ENCODE results near the gene GALNTL6.

Gene GALNTL6

DNA sequence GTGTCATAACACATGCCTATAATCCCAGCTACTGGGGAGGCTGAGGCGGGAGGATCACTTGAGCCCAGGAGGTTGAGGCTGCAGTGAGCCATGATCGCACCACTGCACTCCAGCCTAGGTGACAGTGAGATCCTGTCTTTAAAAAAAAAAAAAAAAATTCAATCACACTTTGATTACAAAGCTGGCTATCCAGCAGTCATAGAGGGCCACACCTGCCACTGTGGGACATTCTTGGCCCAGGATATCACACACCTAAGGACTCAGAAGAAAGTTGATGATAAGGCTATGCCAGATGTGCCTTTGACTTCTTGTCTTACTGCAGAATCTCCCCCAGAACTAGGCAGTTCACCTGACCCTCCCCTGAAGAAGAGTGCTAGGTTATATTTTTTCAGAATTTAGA is 1232.9 kb downstream of the GALNTL6 start:
- no peak for DNase-seq

DNA sequence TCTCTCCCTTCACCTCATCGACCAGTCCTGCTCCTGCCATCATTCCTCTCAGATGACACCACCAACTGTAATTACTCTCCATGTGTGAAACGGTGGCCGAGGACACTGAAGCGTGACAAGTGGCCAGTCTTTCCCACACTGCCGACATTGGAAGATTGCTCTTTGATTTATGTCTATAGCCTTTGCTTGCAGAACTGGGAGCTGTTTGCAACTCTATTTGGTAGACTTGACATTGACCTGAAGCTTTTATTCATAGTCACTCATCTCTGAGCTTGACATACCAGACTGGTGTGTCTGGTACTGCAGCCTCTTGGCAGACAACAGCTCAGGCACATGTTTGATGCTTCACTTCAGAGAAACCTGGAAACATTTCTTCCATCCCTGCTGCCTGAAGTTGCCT is 1233.6 kb downstream of the GALNTL6 start:
- no peak for DNase-seq

DNA sequence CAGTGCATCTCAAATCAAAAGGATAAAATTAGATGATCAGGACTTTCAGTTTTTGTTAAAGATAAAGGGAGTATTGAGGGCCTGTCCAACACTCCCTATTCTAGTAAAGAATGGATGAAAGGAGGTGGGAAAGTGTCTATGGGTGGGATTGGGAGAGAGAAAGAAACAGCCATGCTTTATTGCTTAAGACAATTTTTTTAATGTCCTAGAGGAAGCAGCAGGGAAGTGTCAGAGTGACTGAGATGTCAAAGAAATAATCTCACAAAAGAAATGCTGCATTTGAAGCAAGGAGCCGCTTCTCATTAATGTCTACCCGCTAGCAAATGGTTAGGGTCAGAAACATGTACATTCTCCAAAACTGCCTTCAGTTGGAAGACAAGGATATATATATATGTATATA is 1238.0 kb downstream of the GALNTL6 start:
- DNase-seq: no peak

DNA sequence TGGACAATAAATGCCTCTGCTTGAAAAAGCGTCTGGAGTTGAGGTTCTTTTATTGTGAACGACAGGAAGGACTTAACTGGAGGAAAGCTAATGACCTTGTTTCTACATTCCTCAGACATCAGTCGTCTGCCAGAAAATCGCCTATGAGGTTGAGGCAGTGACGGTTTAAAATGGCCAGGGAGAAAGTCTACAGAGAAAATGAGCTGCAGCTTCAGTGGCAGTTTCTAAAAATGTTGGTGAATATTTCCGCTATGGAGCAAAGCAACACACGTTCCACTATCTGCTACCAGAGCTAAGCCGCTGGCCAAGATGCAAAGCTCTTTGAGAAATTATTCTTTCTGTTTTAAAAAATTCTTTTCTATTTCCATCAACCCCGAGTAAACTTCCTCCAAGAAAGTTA is 1238.5 kb downstream of the GALNTL6 start:
- DNase-seq: no peak

DNA sequence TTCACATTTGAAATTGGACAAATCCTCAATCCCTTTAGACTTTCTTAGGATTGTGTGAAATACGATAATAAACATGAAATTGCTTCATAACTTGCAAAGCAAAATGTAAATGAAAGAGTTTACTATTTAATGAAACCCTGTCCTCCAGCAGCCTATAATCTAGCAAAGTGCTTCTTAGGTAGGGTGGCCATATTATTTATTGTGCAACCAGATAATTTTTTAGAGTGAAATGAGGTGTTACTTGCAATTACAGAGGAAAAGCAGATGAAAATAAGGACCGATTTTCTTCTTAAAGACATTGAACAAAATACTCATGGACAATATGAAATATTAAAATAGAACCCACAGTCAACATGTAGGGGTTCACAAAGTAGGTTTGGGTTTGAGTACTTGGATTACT is 1239.2 kb downstream of the GALNTL6 start:
- no peak for DNase-seq

DNA sequence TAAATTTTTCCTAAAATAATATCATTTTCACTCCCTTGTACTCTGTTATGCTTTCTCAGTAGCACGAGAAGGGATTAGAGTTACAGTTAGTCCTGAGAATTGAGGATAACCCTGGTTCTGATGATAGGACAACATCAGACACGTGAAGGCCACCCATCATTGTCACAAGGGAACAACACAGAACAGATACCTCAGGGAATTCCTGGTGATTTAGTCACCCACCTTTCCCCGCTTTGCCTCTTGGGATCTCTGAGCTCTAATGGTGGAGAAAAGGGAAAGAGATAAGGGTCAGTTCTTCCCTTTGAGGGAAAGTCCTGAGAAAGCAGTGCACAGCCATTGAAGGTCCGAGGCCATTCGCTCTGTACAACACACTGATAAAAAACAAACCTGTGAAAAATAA is 1243.1 kb downstream of the GALNTL6 start:
- no peak for DNase-seq

DNA sequence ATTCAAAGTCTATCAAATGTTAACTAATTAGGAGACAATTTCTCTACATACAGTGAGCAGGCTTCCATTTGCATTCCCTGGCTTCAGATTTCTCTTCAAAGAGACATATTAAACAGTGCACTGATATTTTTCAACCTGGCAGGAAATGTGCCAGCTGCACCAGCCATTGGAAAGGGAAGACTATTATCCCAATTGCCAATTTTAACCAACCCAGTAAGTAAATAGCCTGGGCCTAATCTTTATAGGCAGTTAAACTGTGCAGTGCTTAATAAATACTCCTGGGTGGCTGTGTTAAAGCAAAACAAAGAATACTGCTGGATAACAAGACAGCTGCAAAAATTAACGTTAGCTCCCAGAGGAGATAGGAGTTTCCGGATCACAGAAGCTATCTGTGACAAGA is 1243.5 kb downstream of the GALNTL6 start:
- DNase-seq: no peak

DNA sequence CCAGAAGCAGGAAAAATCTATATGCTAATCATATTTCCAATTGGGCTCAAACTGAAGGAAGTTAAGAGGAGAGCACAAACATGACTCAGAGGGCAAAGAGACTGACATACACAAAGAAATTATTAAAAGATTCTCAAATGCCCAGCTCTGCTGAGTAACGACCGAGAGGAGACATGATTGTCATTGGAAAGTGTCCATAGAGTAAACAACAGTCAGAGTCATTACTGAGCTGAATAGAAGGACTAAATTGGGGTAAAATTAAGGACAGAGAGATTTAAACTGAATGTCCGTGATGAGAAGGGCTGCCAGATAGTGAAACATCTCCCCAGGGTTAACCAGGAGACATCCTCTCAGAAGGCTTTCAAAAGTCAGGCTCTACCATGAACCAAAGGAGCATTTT is 1244.2 kb downstream of the GALNTL6 start:
- no peak for DNase-seq

DNA sequence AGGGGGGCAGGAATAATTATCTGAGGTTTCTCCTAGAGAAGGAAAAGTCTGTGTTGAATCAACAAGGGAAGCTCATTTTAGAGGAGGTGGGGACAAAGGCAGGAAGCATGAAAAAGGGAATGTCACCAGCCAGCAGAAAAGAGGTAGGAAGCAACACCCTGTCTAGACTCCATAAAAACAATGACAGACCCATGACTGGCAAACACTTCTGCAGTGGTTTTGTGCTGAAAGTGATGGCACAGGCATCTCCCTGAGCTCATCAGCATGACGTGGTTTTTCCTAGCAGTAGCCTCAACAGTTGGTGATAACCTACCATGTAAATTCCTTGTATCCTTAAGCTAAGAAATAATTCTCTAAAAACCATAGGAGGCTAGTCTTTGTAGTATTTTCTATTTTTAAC is 1244.7 kb downstream of the GALNTL6 start:
- no peak for DNase-seq

DNA sequence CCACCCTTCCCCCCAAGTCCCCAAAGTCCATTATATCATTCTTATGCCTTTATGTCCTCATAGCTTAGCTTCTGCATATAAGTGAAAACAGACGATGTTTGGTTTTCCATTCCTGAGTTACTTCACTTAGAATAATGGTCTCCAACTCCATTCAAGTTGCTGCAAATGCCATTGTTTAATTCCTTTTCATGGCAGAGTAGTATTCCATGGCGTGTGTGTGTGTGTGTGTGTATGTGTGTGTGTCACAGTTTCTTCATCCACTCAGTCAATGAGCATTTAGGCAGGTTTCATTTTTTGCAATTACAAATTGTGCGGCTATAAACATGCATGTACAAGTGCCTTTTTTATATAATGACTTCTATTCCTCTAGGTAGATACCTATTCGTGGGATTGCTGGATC is 1248.0 kb downstream of the GALNTL6 start:
- no peak for DNase-seq

DNA sequence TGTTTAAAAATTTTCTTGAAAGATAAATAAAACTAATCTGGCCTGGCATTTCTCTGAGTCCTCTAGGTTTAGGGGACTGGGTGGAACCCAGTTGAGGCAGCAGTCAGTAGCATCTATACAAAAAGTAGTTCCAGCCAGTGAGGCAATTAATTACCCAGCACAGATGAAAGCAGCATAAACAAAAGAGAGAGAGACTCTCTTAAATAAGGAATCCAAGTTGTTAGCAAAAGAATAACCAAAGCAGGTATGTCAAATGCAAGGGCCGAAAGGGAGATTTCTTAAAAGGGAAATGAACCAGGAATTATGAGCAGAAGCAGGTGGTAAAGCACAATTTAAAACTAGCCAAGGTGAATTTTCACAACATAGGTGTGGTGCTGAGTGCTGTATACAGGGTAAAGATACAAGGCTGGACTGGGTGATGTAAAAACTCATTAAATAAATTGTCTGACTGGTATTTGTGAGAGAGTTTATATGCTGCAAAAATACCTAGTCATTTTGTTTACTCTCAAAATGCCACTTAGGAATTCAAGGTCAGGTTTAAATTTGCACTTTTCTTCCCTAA is 1260.8 kb downstream of the GALNTL6 start:
- DNase-seq: no peak

DNA sequence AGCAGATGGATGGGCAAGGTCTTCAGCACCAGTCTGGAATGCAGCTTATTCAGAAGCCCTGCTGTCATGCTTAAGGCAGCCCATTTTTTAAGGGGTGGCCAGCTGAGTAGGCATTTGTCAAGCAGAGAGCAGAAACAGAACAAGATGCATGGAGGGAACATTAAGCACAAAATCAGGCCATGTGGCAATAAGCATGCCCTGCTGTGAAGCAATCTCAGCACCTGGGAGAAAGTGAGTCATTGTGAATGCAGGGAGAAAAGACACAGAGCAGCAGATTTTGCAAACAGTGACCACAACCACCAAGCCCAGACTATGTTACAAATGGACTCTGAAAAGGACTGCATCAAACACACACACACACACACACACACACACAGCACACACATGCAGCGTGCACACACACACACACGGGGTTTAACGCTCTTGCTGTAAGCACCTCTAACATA is 1261.3 kb downstream of the GALNTL6 start:
- no peak for DNase-seq

DNA sequence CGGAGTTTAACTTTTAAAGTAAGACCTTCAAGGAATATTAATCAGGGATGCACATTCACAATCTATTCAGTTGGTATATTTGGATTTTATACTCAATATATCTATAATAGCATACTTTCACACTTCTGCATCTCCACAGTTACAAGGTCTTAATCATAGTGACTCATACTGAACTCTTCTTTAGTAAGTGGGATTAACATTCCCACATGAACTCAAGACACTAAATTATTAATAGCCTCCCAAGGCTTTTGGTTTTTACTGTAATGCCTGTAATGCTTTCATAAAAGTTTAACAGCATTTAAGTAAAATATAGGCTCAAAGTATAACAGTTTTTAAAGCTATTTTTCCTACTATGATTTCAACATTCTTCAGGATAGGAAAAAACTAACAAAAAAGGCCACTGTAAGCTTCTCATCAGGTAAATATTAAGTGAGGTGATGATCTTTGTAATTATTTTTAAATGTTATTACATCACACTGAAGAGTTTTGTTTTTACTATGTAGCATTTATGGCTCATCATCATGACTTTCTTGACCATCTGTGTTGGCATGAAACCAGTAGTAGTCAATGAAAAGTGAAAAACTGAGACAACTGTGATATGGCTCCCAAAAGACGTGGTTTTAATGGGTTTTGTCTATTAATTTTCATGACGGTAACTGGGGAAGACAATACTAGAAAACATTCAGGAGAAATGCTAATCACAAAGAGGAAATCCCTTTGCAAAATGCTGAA is 1263.9 kb downstream of the GALNTL6 start:
- DNase-seq: no peak

DNA sequence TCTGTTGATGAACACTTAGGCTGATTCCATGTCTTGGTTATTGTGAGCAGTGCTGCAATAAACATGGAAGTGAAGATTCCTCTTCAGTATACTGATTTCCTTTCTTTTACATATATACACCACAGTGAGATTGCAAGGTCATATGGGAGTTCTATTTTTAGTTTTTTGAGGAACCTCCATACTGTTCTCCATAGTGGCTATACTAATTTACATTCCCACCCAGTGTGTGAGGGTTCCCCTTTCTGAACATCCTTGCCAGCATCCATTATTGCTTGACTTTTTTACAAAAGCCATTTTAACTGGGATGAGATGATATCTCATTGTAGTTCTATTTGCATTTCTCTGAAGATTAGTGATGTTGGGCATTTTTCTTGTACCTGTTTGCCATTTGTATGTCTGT is 1274.9 kb downstream of the GALNTL6 start:
- no peak for DNase-seq
